HUES6 (cell line): ENCODE measurements around the gene ADD2.
A peak's percentile ranks its signal among the peaks of the same experiment; 100 is the strongest.

Experiments used
- H3K27ac ChIP-seq: 2 replicates; pipeline ENCODE4 v1.7.0; 2013; ENCODE audit warnings: low read depth, mild to moderate bottlenecking, low read length, inconsistent platforms
- H3K27me3 ChIP-seq: 2 replicates; pipeline ENCODE4 v1.6.1; 2013; ENCODE audit warnings: low read length; ENCODE audit not compliant: control insufficient read depth, insufficient read depth
- H3K36me3 ChIP-seq: 2 replicates; pipeline ENCODE4 v1.6.1; 2013; ENCODE audit warnings: low read length; ENCODE audit not compliant: control insufficient read depth, insufficient read depth
- H3K4me1 ChIP-seq: 2 replicates; pipeline ENCODE4 v1.6.1; 2013; ENCODE audit warnings: low read length; ENCODE audit not compliant: control insufficient read depth, insufficient read depth
- H3K4me3 ChIP-seq: 2 replicates; pipeline ENCODE4 v1.5.1; 2013; ENCODE audit warnings: low read depth, low read length
- H3K9ac ChIP-seq: one replicate; pipeline ENCODE4 v1.6.1; 2013; ENCODE audit warnings: mild to moderate bottlenecking, low read length
- H3K9me3 ChIP-seq: 2 replicates; pipeline ENCODE4 v1.6.1; 2013; ENCODE audit warnings: low read depth, low read length; ENCODE audit not compliant: control insufficient read depth, insufficient read depth

Gene ADD2

DNA sequence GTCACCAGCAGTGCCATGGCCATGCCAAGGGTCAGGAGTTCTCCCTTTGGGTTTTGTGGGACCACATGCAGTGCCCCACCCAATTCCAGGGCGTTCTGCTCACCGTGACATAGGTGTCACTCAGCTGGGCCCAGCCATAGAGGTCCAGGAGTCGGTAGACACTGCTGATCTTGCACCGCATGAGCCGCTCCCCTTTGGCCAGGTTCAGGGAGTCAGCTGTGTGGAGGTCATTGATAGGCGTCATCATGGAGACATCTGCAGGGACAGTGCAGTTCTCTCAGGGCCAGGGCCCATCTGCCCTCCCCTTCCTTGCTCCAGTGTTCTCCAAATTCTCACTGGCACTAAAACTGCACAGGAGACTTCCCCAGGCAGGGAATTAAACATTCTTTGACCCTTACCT is 71.9 kb downstream of the ADD2 start:
- H3K27me3 ChIP-seq = no peaks in the 10 kb centered on the region
- H3K9me3 ChIP-seq = no peaks in the 10 kb centered on the region
- H3K9ac ChIP-seq = no peak overlapping the region
- H3K27ac ChIP-seq = no peak overlapping the region
- H3K4me3 ChIP-seq = no peak overlapping the region
- no peaks in the 10 kb centered on the region for H3K4me1 ChIP-seq
- H3K36me3 ChIP-seq = peaks cover 65% of the 10 kb centered on the region

DNA sequence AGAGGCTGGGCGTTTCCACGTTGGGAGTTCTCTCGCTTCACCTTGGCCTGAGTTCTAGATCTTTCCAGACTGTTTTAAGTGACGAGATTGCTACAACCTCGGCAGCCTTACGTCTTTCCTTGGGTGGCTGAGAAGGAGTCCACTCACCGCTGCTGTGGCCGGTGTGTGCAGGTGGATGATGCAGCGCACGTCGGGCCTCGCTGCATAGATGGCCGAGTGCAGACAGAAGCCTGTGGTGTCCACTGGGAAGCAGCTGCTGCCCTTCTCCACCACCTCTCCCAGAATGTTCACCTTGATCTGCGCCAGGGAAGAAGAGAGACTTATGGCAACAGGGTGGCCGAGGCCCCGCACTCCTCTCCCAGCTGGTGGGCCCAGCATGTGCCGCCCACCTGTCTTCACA is 75.7 kb downstream of the ADD2 start:
- H3K4me1 ChIP-seq = peaks cover 2% of the 10 kb centered on the region; the same call in 1 of the 2 replicates
- H3K36me3 ChIP-seq = peaks cover 94% of the 10 kb centered on the region

GRCh38 chr2:70691497-70692140 is 76.4 kb downstream of the ADD2 start:
- Histone ChIP-seq H3K27ac (no peak overlapping the region), H3K9ac (no peak overlapping the region), H3K4me1 (peaks cover 7% of the 10 kb centered on the region; the same call in 1 of the 2 replicates), H3K36me3 (peaks cover 98% of the 10 kb centered on the region), H3K4me3 (no peak overlapping the region), H3K9me3 (no peaks in the 10 kb centered on the region), H3K27me3 (no peaks in the 10 kb centered on the region)

More for the DNA sequence above, 75.7 kb downstream of the ADD2 start:
- no peak overlapping the region for H3K4me3 ChIP-seq
- no peak overlapping the region for H3K9ac ChIP-seq
- no peaks in the 10 kb centered on the region for H3K9me3 ChIP-seq
- H3K27me3 ChIP-seq = no peaks in the 10 kb centered on the region
- H3K27ac ChIP-seq = no peak overlapping the region

DNA sequence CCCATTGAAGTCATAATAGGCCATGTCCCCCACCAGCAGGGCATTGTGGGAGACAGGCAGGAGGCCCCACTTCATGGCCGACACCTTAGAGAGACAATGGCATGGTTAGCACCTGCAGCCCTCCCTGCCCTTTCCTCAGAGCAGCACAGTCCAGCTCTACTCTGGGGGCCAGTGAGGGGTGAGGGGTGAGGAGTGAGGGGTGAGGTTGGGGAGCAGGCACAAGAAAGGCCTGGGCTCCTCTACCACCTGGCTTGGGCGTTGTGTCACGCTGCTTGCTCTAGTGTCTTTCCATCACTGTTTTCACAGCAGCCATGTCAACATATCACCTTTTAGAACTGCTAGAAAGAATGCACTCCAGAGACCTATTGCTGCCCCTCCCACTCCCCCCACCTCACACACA is 77.2 kb downstream of the ADD2 start:
- H3K27me3 ChIP-seq = no peaks in the 10 kb centered on the region

GRCh38 chr2:70688427-70688826 is 79.6 kb downstream of the ADD2 start:
- Histone ChIP-seq H3K9ac (no peak overlapping the region), H3K4me3 (no peak overlapping the region), H3K27me3 (no peaks in the 10 kb centered on the region), H3K27ac (no peak overlapping the region), H3K9me3 (no peaks in the 10 kb centered on the region), H3K36me3 (peaks cover 94% of the 10 kb centered on the region), H3K4me1 (peaks cover 8% of the 10 kb centered on the region; the same call in 1 of the 2 replicates)

More for the DNA sequence above, 77.2 kb downstream of the ADD2 start:
- H3K9ac ChIP-seq = no peak overlapping the region
- no peak overlapping the region for H3K4me3 ChIP-seq
- no peak overlapping the region for H3K27ac ChIP-seq
- H3K9me3 ChIP-seq = no peaks in the 10 kb centered on the region
- H3K4me1 ChIP-seq = peaks cover 8% of the 10 kb centered on the region; the same call in 1 of the 2 replicates
- peaks cover 98% of the 10 kb centered on the region for H3K36me3 ChIP-seq

GRCh38 chr2:70687461-70687795 is 80.6 kb downstream of the ADD2 start:
- Histone ChIP-seq H3K9me3 (no peaks in the 10 kb centered on the region), H3K4me3 (no peak overlapping the region), H3K27ac (0 out of 2 replicates have a peak overlapping the region, but pooled peaks have one; percentile 1), H3K4me1 (peaks cover 8% of the 10 kb centered on the region; the same call in 1 of the 2 replicates), H3K9ac (no peak overlapping the region), H3K27me3 (no peaks in the 10 kb centered on the region), H3K36me3 (peaks cover 94% of the 10 kb centered on the region)

- Histone ChIP-seq H3K9ac (no peak overlapping the region), H3K36me3 (peaks cover 94% of the 10 kb centered on the region), H3K9me3 (no peaks in the 10 kb centered on the region), H3K27me3 (no peaks in the 10 kb centered on the region), H3K27ac (0 out of 2 replicates have a peak overlapping the region, but pooled peaks have one; percentile 26), H3K4me3 (no peak overlapping the region), H3K4me1 (peaks cover 8% of the 10 kb centered on the region; the same call in 1 of the 2 replicates)
Observed at GRCh38 chr2:70686577-70687460, 81.2 kb downstream of the ADD2 start.

- Histone ChIP-seq H3K4me3 (no peak overlapping the region), H3K36me3 (peaks cover 93% of the 10 kb centered on the region), H3K27ac (no peak overlapping the region), H3K4me1 (peaks cover 8% of the 10 kb centered on the region; the same call in 1 of the 2 replicates), H3K9me3 (no peaks in the 10 kb centered on the region), H3K27me3 (no peaks in the 10 kb centered on the region), H3K9ac (no peak overlapping the region)
Observed at GRCh38 chr2:70685771-70686171, 82.2 kb downstream of the ADD2 start.

GRCh38 chr2:70684846-70685622 is 83.0 kb downstream of the ADD2 start:
- Histone ChIP-seq H3K9ac (no peak overlapping the region), H3K27me3 (no peaks in the 10 kb centered on the region), H3K27ac (no peak overlapping the region), H3K4me3 (no peak overlapping the region), H3K36me3 (peaks cover 95% of the 10 kb centered on the region), H3K9me3 (no peaks in the 10 kb centered on the region), H3K4me1 (peaks cover 8% of the 10 kb centered on the region; the same call in 1 of the 2 replicates)

GRCh38 chr2:70683455-70683854 is 84.5 kb downstream of the ADD2 start:
- Histone ChIP-seq H3K9ac (no peak overlapping the region), H3K36me3 (peaks cover 94% of the 10 kb centered on the region), H3K27me3 (no peaks in the 10 kb centered on the region)

More at GRCh38 chr2:70683455-70683854, 84.5 kb downstream of the ADD2 start:
- Histone ChIP-seq H3K27ac (no peak overlapping the region), H3K4me1 (peaks cover 8% of the 10 kb centered on the region; the same call in 1 of the 2 replicates), H3K9me3 (no peaks in the 10 kb centered on the region), H3K4me3 (no peak overlapping the region)
